Epidermal melanocyte (primary cell): ENCODE measurements around the gene R3HDM1.
A peak's percentile ranks its signal among the peaks of the same experiment; 100 is the strongest.
"Not testable (repeated sequence)": the region's sequence is repeated elsewhere in the genome, so short reads cannot be mapped to it uniquely, and the experiment has no call there.

Experiments used
- DNase-seq: peaks from one replicate; pipeline ENCODE4 v3.0.0; 2011; ENCODE audit warnings: low spot score; ENCODE audit not compliant: insufficient read length

The R3HDM1 gene

GRCh38 chr2:135708159-135708558, 176.9 kb downstream of the R3HDM1 start:
- DNase-seq = no peak

GRCh38 chr2:135709992-135710391, 178.7 kb downstream of the R3HDM1 start:
- DNase-seq = peak; percentile 47

- DNase-seq = not testable (repeated sequence)
Measured at GRCh38 chr2:135715086-135715485, 183.8 kb downstream of the R3HDM1 start.

- no peak for DNase-seq
Measured at GRCh38 chr2:135728064-135728743, 196.9 kb downstream of the R3HDM1 start.

DNA sequence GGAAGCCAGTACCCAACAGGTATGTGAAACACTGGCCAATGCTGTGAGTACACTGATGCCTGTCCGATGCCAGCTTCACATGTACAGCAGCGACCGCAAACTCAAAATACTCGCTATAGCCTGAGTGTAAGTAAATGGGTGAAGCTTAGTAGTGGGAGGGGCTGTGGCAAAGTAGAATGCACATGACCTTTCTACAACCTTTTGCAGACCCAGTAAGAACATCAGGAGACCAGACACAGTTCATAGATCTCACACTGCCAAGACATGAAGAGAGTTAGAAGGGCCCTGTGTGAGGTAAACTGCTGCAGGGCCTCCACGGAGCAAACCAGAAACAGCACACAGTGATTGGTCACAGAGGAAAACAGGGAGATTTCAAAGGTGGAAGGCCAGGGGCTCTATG, 201.3 kb downstream of the R3HDM1 start:
- DNase-seq = no peak

GRCh38 chr2:135733045-135733444, 201.8 kb downstream of the R3HDM1 start:
- no peak for DNase-seq

- no peak for DNase-seq
Measured at GRCh38 chr2:135736546-135736945, 205.3 kb downstream of the R3HDM1 start.

- DNase-seq = no peak
Measured at GRCh38 chr2:135740206-135740605, 208.9 kb downstream of the R3HDM1 start.

DNA sequence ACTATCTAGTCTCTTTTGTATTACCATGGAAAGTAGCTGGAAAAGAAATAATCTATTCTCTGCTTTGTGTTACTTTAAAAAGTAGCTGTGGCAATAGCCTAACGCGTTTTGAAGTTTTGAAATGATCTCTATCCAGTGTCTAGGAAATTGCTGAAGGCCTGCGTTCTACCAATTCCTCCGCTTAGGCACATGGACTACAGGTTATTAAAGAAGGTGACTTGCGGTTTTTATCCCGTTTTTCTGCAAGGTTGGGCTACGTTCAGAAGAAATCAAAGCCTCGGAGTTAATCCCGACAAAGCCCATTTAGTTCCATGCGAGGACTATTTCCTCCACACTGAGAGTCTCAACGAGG, 209.7 kb downstream of the R3HDM1 start:
- DNase-seq = no peak

DNA sequence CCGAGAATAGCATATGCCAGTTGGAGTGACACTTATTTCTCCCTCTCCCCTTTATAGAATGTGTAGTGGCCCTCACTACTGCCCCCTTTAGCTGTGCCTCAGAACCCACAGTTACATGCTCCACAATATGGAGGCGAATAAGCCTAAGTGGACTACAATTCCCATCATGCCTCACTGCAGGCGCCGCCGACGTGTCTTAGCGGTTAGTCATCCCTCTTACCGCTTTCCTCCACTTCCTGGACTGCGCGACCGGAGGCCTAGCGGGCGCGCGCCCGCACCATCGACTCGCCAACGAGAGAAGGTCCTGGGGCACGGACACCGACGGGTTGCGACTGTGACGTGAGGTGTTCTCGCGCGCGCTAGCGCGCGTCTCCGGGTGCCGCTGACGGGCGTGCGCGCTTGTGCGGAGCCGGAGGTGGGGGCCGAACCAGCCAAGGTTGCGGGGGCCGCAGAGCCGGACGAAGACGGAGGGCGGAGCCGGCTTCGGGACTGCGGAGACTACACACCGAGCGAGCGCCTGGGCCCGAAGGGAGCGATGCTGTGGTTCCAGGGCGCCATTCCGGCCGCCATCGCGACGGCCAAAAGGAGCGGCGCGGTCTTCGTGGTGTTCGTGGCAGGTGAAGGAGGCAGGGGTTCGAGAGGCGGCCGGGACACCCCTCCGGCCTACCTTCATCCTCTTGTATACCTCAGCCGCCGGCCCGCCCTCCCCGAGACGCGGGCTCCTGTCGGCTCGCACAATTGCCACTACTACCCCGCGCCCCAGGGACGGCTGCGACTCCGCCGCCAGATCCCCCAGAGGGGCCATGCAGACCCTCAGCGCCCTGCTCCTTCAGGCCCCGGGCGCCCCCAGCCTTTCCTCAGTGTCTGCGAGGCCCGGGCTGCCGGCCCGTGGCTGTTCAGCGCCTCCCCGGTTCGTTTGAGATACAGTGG, 210.4 kb downstream of the R3HDM1 start, which contains the start of gene UBXN4:
Gene UBXN4, plus strand, starts transcription at position 461 of the 930 bp plus-strand sequence. Its CDS starts 75 bp downstream, at position 536.
- peak; percentile 94 for DNase-seq

DNA sequence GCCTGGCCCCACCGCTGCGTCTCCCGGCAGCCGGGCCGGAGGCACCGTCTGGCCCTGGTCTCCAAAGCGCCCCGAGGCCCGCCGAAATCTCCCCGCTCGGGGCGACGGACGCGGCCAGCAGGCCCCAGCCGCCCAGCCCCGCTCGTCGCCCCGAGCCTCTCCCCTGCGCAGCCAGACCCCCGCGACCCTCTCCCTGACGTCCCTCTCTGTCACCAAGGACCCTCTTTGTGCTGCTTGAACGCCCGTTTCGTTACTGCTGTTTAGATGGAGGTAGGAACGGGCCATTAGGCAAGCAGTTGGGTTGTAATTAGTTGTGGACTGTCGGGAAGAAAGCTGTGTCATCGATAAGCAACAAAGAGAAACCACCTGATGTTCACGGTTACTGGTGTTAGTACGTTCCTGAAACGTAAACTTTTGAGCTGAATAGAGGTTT, 211.1 kb downstream of the R3HDM1 start:
- no peak for DNase-seq

- DNase-seq = no peak
Measured at GRCh38 chr2:135743860-135744259, 212.6 kb downstream of the R3HDM1 start.

GRCh38 chr2:135744760-135745314, 213.6 kb downstream of the R3HDM1 start:
- no peak for DNase-seq

DNA sequence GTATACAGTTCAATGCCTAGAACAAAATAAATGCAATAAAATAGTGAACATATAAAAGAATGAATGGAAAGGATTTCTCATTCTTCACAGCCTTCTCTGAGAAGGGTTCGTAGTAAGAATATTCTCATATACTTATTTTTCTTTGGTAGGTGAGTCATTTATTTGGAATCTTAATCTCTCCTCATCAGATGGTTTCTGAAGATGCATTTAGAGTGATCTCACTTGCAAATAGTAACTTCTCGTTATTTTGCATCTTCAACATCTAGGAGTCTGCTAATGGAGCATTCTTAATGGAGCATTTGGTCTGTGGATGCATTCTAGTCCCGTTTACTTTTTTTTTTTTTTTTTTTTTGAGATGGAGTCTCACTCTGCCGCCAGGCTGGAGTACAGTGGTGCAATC, 214.3 kb downstream of the R3HDM1 start:
- DNase-seq = no peak

- no peak for DNase-seq
Measured at GRCh38 chr2:135755573-135755972, 224.3 kb downstream of the R3HDM1 start.

GRCh38 chr2:135756692-135757091, 225.4 kb downstream of the R3HDM1 start:
- no peak for DNase-seq

- no peak for DNase-seq
Measured at GRCh38 chr2:135762022-135762421, 230.7 kb downstream of the R3HDM1 start.

DNA sequence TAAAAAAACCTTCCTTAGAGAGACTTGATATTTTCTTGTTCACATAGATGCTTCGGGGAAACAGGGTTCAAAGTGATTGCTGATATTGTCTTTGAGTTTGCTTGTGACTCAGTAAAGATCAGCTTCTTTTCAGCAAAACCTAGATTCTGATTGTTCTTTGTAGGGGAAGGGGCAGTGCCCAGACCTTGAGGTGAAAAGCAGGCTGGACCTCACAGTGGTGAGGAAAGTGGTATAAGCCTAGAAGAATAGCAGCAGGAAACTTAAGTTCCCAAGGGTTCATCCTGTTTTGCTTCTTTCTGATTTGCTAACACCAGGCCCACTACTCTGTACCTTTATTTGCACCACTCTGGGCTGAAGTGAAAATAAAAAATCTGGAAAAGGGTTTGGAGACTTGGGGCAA, 231.2 kb downstream of the R3HDM1 start:
- DNase-seq = no peak

GRCh38 chr2:135768863-135769262, 237.6 kb downstream of the R3HDM1 start:
- DNase-seq = no peak

DNA sequence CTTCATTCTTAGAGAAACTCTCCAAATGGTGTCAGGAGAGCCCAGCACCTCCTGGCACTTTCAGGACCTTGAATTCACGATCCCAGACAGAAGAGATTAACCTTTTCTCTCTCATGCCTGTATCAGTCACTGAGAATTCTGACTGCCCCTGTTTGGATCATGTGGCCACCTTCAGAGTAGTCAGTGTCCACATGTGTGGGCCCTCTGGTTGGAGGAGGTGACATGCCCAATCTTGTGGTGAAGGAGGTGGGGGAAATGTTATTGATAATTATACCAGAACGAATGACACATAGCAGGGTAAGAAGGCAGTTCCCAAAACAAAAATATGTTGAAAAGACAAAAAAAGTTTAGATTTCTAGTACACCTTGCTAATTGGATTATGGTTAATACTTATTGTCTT, 242.0 kb downstream of the R3HDM1 start:
- DNase-seq = no peak

DNA sequence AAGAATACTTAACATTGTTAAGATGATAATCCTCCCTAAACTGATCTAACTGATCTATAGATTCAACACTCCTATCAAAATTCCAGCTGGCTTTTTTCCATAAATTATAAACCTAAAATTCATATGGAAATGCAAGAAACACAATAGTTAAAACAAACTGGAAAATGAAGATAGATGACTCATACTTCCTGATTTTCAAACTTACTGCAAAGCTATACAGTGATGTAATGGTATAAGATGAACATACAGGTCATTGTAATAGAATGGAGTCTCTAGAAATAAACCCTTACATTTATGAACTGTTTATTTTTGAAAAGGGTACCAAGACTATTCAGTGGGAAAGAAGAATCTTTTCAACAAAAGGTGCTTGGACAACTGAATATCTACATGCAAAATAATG, 242.6 kb downstream of the R3HDM1 start:
- DNase-seq = no peak
